ENCODE data around the gene CREBBP.

DNA sequence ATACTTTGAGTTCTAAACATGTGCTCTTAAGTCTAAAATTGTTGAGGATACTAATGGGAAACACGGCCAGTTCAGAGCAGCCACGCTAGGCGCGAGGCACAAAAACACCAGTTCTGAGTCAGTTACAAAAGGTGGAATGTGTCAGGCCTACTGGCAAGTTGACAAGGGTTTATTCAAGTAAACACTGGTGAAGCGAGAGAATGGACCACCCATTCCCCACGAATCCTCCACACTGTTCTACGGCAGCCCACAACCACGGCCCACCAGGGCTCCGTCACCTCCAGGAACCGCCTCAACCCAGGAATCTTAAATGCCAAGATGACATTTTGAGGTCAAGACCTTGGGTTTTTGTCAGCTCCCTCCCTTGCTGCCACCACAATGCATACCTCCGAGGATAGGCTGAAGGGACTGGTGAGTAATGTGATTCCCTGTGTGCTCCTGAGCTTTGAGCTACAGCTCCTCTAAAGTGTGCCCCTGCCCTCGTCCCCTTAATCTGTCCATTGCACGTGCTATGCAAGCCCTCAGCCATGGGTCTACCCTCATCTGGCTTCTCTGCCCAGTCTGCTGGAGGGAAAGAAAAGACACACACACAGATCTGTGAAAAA lies 134.7 kb downstream of the CREBBP start:
- TF ChIP-seq, protein P1, sequence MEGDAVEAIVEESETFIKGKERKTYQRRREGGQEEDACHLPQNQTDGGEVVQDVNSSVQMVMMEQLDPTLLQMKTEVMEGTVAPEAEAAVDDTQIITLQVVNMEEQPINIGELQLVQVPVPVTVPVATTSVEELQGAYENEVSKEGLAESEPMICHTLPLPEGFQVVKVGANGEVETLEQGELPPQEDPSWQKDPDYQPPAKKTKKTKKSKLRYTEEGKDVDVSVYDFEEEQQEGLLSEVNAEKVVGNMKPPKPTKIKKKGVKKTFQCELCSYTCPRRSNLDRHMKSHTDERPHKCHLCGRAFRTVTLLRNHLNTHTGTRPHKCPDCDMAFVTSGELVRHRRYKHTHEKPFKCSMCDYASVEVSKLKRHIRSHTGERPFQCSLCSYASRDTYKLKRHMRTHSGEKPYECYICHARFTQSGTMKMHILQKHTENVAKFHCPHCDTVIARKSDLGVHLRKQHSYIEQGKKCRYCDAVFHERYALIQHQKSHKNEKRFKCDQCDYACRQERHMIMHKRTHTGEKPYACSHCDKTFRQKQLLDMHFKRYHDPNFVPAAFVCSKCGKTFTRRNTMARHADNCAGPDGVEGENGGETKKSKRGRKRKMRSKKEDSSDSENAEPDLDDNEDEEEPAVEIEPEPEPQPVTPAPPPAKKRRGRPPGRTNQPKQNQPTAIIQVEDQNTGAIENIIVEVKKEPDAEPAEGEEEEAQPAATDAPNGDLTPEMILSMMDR (conservative IDR thresholded peaks at IDR 0.05; ENCODE audit: low read depth, low read length): no peak
- no peak for TF ChIP-seq EZH2 (IDR thresholded peaks at IDR 0.05; ENCODE audit: borderline replicate concordance, low read depth, low read length, poor library complexity, severe bottlenecking)

Data from A673 (cell line).